ENCODE data around the gene ANKS3. TPM values are rescaled to one million over a fixed set of nuclear protein-coding genes. Genes with fewer than 3 reads are reported as not detected.

ANKS3 gene
- total RNA-seq, result 12.8 and 15.9 TPM in 2 replicates

- intact Hi-C loops (cut with micrococcal nuclease), result loop anchor here (1.0 to 2.0 kb wide), 7 partner anchors 34 to 224 kb away; partner anchors contain the start of genes GLYR1, MGRN1, NUDT16L1 and ROGDI
Measured at GRCh38 chr16:4734063-4734729, at the start of gene ANKS3, which contains the start of gene DNAAF8. Gene ANKS3, minus strand, starts transcription at chr16:4734271. Its CDS starts 4,122 bp downstream, at chr16:4730149. Gene DNAAF8, plus strand, starts transcription at chr16:4734537. Its CDS starts 1,978 bp downstream, at chr16:4736515.

GRCh38 chr16:4783251-4783950, 49.3 kb upstream of the ANKS3 start:
- intact Hi-C loops (cut with micrococcal nuclease), result no loop called here

- intact Hi-C loops (cut with micrococcal nuclease), result no loop called here
Measured at GRCh38 chr16:4780235-4780634, 46.2 kb upstream of the ANKS3 start.

- intact Hi-C loops (cut with micrococcal nuclease), result no loop called here
Measured at GRCh38 chr16:4778050-4778392, 44.0 kb upstream of the ANKS3 start.

GRCh38 chr16:4777339-4778049, 43.4 kb upstream of the ANKS3 start:
- intact Hi-C loops (cut with micrococcal nuclease), result no loop called here

GRCh38 chr16:4776141-4776705, 42.2 kb upstream of the ANKS3 start:
- intact Hi-C loops (cut with micrococcal nuclease), result no loop called here

GRCh38 chr16:4775005-4775404, 40.9 kb upstream of the ANKS3 start:
- intact Hi-C loops (cut with micrococcal nuclease), result no loop called here

GRCh38 chr16:4772351-4772750, 38.3 kb upstream of the ANKS3 start:
- intact Hi-C loops (cut with micrococcal nuclease), result no loop called here

- intact Hi-C loops (cut with micrococcal nuclease), result no loop called here
Measured at GRCh38 chr16:4771646-4772045, 37.6 kb upstream of the ANKS3 start.

GRCh38 chr16:4769306-4769638, 35.2 kb upstream of the ANKS3 start:
- intact Hi-C loops (cut with micrococcal nuclease), result loop anchor here (10.0 kb wide), 1 partner anchor 154 kb away; the partner anchor contains the start of gene UBALD1

GRCh38 chr16:4768549-4769305, 34.7 kb upstream of the ANKS3 start:
- intact Hi-C loops (cut with micrococcal nuclease), result loop anchor here (1.0 to 10.0 kb wide), 3 partner anchors 34 to 190 kb away; partner anchors contain the start of genes ANKS3, DNAAF8, SEC14L5 and UBALD1

- intact Hi-C loops (cut with micrococcal nuclease), result loop anchor here (1.0 to 10.0 kb wide), 5 partner anchors 34 to 343 kb away; partner anchors contain the start of genes ANKS3, DNAAF8, DNAJA3 and ROGDI
Measured at GRCh38 chr16:4767872-4768548, 33.9 kb upstream of the ANKS3 start.

- intact Hi-C loops (cut with micrococcal nuclease), result loop anchor here (1.0 to 10.0 kb wide), 3 partner anchors 35 to 342 kb away; partner anchors contain the start of genes DNAJA3, ROGDI and UBALD1
Measured at GRCh38 chr16:4766875-4767628, 33.0 kb upstream of the ANKS3 start, which contains the start of gene ZNF500. Gene ZNF500, minus strand, starts transcription at chr16:4767162. Its CDS starts 1,184 bp downstream, at chr16:4765978.

GRCh38 chr16:4765511-4766474, 31.7 kb upstream of the ANKS3 start:
- intact Hi-C loops (cut with micrococcal nuclease), result loop anchor here (10.0 kb wide), 1 partner anchor 151 kb away; the partner anchor contains the start of gene UBALD1

GRCh38 chr16:4763791-4764190, 29.7 kb upstream of the ANKS3 start:
- intact Hi-C loops (cut with micrococcal nuclease), result loop anchor here (10.0 kb wide), 1 partner anchor 149 kb away; the partner anchor contains the start of gene UBALD1

- intact Hi-C loops (cut with micrococcal nuclease), result loop anchor here (10.0 kb wide), 1 partner anchor 147 kb away; the partner anchor contains the start of gene UBALD1
Measured at GRCh38 chr16:4762205-4762604, 28.1 kb upstream of the ANKS3 start.

- intact Hi-C loops (cut with micrococcal nuclease), result loop anchor here (10.0 kb wide), 1 partner anchor 146 kb away; the partner anchor contains the start of gene UBALD1
Measured at GRCh38 chr16:4760221-4760910, 26.3 kb upstream of the ANKS3 start.

Measured in T-helper 2 cell treated with Interferon-gamma antibody and Interleukin-4, amounts not matched to agents 100 ng/mL and 5 ng/mL, for 36 hours (primary cell).